K562 (cell line): ENCODE measurements around the gene RNF224. TPM values are rescaled to one million over a fixed set of nuclear protein-coding genes. Genes with fewer than 3 reads are reported as not detected.

Experiments used
- EP400 ChIP-seq: fragments of 450-650 bp; IDR thresholded peaks from 2 replicates; pipeline ENCODE4 v1.6.1; 2017; ENCODE audit warnings: antibody characterized with exemption, mild to moderate bottlenecking, moderate library complexity
- FOXA3 ChIP-seq, 2 experiments: fragments of 450-650 bp in 1 of 2; sonication (generic) in 1 of 2; formaldehyde crosslinking; IDR thresholded peaks in 1 of 2; conservative IDR thresholded peaks in 1 of 2; 2 replicates each; pipeline versions ENCODE4 v1.4.0 to v1.8.0; 2020 to 2022; ENCODE audit warnings: mild to moderate bottlenecking in 2 of 2, missing genetic modification reagents in 1 of 2
- ZFP30 ChIP-seq: fragments of 250-450 bp; sonication (Bioruptor Pico); IDR thresholded peaks from 2 replicates; pipeline ENCODE4 v1.8.0; 2022; ENCODE audit warnings: moderate library complexity, mild to moderate bottlenecking, inconsistent platforms, borderline replicate concordance
- ZNF274 ChIP-seq: IDR thresholded peaks from 2 replicates; pipeline ENCODE4 v1.6.1; 2011; ENCODE audit warnings: low read depth, mild to moderate bottlenecking, low read length, moderate library complexity, borderline replicate concordance
- ZNF75A ChIP-seq: fragments of 450-650 bp; formaldehyde crosslinking; IDR thresholded peaks from 2 replicates; pipeline ENCODE4 v1.4.0; 2020; ENCODE audit warnings: mild to moderate bottlenecking
- polyA plus RNA-seq, 8 experiments: library from polyadenylated mRNA; depleted of rRNA in 4 of 8; stranded (reverse) in 5 of 8; unstranded in 3 of 8; fragments of >200 nt; fragmentation: Nextera tagmentation in 2 of 8; fragmentation: Illumina TruSeq in 1 of 8; extraction: Ambion mirVana in 2 of 8; extraction: Trizol in 1 of 8; gene quantifications; 2 replicates each; pipeline versions ENCODE4 v1.2.1 to v1.2.3, GENCODE V29; 2011 to 2014; ENCODE audit warnings: inconsistent platforms in 1 of 8, missing spikeins in 1 of 8
- total RNA-seq, 7 experiments: library from RNA; depleted of rRNA in 6 of 7; stranded (reverse); fragments of >200 nt in 6 of 7; fragmentation: Illumina TruSeq in 2 of 7; extraction: Trizol in 2 of 7; gene quantifications; 2 replicates each; pipeline versions ENCODE4 v1.2.1 to v1.2.3, GENCODE V29; 2011 to 2021; ENCODE audit warnings: low replicate concordance in 1 of 7
- TF ChIP-seq, protein P1 (sequence below): fragments of 150-350 bp; IDR thresholded peaks from 2 replicates; pipeline ENCODE4 v1.6.1; 2014; ENCODE audit warnings: low read depth, mild to moderate bottlenecking, low read length, borderline replicate concordance
- TF ChIP-seq, protein P2 (sequence below): sonication (generic); formaldehyde crosslinking; IDR thresholded peaks from 2 replicates; pipeline ENCODE4 v1.8.0; 2022; ENCODE audit warnings: missing genetic modification reagents, mild to moderate bottlenecking, moderate library complexity, borderline replicate concordance
- TF ChIP-seq, protein P3 (sequence below), 2 experiments: IDR thresholded peaks in 1 of 2; conservative IDR thresholded peaks in 1 of 2; 2 replicates each; pipeline ENCODE4 v1.6.1; 2016; ENCODE audit warnings: low read depth in 2 of 2, mild to moderate bottlenecking in 1 of 2, missing compliant biosample characterization in 1 of 2, missing genetic modification characterization in 1 of 2, moderate library complexity in 1 of 2
- TF ChIP-seq, protein P4 (sequence below): fragments of 250-450 bp; sonication (Bioruptor Pico); IDR thresholded peaks from 2 replicates; pipeline ENCODE4 v1.4.0; 2020
- TF ChIP-seq, protein P5 (sequence below): fragments of 250-450 bp; sonication (Bioruptor Pico); IDR thresholded peaks from 2 replicates; pipeline ENCODE4 v1.5.0; 2021
- TF ChIP-seq, protein P6 (sequence below): fragments of 450-650 bp; IDR thresholded peaks from 2 replicates; pipeline ENCODE4 v1.6.1; 2016; ENCODE audit warnings: missing biosample characterization, missing genetic modification characterization

RNF224 gene
- total and polyA plus RNA-seq, 9 of the 15 experiments (the other 6 are each of a cell fraction or from before 2014, with no cell fraction given) = not detected

DNA sequence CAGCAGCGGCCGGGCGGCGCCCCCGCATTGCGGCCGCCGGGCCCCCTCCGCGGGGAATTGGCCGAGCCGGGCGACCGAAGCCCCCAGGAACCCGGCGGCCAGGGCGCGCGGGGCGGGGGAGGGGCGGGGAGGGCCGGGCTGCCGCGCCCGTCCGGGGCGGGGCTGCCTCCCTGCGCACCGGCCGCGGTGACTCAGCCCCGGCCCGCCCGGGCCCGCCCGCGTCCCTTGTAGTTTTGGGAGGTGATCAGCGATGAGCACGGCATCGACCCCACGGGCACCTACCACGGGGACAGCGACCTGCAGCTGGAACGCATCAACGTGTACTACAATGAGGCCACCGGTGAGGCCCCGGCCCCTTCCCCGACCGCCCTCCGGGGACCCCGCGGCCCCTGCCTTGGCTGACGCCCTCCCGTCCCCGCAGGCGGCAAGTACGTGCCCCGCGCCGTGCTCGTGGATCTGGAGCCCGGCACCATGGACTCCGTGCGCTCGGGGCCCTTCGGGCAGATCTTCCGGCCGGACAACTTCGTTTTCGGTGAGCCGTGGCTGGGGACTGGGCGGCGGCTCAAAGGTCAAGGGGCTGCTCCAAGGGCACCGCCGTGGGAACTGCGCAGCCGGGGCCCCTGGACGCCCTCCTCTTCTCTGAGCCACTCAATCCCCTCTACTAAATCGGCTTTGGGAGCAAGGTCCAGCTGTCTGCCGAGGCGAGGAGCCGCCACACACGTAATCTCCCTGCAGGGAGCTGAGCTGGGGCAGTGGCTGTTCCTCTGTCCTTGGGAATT, 14.4 kb downstream of the RNF224 start (continued):
- TF ChIP-seq, protein P1, sequence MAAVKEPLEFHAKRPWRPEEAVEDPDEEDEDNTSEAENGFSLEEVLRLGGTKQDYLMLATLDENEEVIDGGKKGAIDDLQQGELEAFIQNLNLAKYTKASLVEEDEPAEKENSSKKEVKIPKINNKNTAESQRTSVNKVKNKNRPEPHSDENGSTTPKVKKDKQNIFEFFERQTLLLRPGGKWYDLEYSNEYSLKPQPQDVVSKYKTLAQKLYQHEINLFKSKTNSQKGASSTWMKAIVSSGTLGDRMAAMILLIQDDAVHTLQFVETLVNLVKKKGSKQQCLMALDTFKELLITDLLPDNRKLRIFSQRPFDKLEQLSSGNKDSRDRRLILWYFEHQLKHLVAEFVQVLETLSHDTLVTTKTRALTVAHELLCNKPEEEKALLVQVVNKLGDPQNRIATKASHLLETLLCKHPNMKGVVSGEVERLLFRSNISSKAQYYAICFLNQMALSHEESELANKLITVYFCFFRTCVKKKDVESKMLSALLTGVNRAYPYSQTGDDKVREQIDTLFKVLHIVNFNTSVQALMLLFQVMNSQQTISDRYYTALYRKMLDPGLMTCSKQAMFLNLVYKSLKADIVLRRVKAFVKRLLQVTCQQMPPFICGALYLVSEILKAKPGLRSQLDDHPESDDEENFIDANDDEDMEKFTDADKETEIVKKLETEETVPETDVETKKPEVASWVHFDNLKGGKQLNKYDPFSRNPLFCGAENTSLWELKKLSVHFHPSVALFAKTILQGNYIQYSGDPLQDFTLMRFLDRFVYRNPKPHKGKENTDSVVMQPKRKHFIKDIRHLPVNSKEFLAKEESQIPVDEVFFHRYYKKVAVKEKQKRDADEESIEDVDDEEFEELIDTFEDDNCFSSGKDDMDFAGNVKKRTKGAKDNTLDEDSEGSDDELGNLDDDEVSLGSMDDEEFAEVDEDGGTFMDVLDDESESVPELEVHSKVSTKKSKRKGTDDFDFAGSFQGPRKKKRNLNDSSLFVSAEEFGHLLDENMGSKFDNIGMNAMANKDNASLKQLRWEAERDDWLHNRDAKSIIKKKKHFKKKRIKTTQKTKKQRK = no peak
- no peak for TF ChIP-seq ZNF75A (CRISPR knock-in tag)
- TF ChIP-seq, protein P2, sequence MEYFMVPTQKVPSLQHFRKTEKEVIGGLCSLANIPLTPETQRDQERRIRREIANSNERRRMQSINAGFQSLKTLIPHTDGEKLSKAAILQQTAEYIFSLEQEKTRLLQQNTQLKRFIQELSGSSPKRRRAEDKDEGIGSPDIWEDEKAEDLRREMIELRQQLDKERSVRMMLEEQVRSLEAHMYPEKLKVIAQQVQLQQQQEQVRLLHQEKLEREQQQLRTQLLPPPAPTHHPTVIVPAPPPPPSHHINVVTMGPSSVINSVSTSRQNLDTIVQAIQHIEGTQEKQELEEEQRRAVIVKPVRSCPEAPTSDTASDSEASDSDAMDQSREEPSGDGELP (CRISPR knock-in tag) = peak; percentile 31; the same call in 1 of the 2 replicates
- TF ChIP-seq, protein P3, sequence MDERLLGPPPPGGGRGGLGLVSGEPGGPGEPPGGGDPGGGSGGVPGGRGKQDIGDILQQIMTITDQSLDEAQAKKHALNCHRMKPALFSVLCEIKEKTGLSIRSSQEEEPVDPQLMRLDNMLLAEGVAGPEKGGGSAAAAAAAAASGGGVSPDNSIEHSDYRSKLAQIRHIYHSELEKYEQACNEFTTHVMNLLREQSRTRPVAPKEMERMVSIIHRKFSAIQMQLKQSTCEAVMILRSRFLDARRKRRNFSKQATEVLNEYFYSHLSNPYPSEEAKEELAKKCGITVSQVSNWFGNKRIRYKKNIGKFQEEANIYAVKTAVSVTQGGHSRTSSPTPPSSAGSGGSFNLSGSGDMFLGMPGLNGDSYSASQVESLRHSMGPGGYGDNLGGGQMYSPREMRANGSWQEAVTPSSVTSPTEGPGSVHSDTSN (CRISPR knock-in tag; IDR thresholded peaks at IDR 0.05; ENCODE audit: low read depth) = no peak
- TF ChIP-seq, protein P3 (tag; conservative IDR thresholded peaks at IDR 0.05; ENCODE audit: low read depth) = no peak
- no peak for TF ChIP-seq ZFP30
- no peak for TF ChIP-seq EP400
- no peak for TF ChIP-seq ZNF274
- TF ChIP-seq, protein P4, sequence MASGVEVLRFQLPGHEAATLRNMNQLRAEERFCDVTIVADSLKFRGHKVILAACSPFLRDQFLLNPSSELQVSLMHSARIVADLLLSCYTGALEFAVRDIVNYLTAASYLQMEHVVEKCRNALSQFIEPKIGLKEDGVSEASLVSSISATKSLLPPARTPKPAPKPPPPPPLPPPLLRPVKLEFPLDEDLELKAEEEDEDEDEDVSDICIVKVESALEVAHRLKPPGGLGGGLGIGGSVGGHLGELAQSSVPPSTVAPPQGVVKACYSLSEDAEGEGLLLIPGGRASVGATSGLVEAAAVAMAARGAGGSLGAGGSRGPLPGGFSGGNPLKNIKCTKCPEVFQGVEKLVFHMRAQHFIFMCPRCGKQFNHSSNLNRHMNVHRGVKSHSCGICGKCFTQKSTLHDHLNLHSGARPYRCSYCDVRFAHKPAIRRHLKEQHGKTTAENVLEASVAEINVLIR = no peak
- TF ChIP-seq, protein P5, sequence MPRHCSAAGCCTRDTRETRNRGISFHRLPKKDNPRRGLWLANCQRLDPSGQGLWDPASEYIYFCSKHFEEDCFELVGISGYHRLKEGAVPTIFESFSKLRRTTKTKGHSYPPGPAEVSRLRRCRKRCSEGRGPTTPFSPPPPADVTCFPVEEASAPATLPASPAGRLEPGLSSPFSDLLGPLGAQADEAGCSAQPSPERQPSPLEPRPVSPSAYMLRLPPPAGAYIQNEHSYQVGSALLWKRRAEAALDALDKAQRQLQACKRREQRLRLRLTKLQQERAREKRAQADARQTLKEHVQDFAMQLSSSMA = no peak
- TF ChIP-seq FOXA3 (CRISPR knock-in tag; conservative IDR thresholded peaks at IDR 0.05 in 1 of 2, IDR thresholded peaks at IDR 0.05 in 1 of 2) = peak in 1 of 2 experiments; percentile 13; a peak in 1 of 4 replicates
- TF ChIP-seq, protein P6, sequence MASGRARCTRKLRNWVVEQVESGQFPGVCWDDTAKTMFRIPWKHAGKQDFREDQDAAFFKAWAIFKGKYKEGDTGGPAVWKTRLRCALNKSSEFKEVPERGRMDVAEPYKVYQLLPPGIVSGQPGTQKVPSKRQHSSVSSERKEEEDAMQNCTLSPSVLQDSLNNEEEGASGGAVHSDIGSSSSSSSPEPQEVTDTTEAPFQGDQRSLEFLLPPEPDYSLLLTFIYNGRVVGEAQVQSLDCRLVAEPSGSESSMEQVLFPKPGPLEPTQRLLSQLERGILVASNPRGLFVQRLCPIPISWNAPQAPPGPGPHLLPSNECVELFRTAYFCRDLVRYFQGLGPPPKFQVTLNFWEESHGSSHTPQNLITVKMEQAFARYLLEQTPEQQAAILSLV (tag) = no peak
